IPS-NIHi7 (cell line): Measurements from ENCODE around the gene KCNAB1.
"Not testable (repeated sequence)": the region's sequence is repeated elsewhere in the genome, so short reads cannot be mapped to it uniquely, and the experiment has no call there.

Experiments
- DNase-seq: peaks from one replicate; pipeline ENCODE4 v3.0.0; 2012; ENCODE audit warnings: mixed read lengths; ENCODE audit errors: extremely low spot score

Gene KCNAB1

DNA sequence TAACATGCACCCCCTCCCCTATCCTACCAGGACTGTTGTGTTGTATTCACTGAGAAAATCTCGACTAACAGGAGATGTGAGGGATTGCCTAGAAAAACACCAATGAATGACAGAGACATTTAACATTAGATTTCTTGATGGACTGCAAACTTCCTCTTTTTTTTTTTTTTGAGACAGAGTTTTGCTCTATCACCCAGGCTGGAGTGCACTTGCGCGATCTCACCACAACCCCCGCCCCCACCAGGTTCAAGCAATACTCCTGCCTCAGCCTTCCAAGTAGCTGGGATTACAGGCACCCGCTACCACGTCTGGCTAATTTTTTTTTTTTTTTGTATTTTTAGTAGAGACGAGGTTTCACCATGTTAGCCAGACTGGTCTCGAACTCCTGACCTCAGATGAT lies 17.0 kb downstream of the KCNAB1 start:
- DNase-seq, result not testable (repeated sequence)

DNA sequence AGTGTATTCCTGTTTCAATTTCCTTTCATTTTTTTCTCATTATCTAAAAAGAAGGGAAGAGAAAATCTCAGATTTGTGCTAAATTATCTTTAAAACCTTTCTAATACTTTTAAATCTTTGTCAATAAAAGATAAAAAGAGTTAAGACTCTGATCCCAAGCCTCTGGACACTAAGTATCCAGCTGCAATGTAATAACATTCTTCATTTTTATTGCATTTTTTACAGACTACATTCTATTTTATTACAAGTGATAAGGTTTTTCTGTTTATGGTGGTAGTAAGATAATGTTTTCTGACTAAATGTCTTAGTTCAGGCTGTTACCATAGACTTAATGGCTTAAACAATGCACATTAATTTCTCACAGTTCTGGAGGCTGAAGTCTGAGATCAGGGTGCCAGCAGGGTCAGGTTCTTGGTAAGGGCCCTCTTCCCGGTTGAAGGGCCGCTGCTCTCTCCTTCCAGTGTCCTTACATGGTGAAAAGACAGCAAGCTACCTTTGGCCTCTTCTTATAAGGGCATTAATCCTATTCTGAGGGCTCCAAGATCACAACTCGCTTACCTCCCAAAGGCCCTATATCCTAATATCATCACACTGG lies 19.7 kb downstream of the KCNAB1 start:
- DNase-seq, result no peak

DNA sequence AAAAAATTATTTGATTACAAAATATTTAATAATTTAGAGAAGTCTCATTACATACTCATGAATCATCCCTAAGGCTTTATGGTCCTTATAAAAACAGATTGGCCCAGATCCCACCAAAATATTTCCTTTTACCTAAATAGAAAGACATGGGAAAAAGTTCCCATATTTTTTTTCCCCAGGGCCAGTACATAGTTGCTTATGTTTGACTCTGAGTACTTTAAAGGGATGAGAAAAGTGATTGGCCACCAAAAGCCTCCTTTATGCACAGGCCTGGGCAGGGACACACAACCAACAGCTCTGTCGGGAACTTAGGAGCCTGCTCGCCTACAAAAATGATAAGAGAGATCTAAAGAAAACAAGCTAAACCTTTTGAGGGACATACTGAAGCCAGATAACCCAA lies 22.3 kb downstream of the KCNAB1 start:
- DNase-seq, result no peak

DNA sequence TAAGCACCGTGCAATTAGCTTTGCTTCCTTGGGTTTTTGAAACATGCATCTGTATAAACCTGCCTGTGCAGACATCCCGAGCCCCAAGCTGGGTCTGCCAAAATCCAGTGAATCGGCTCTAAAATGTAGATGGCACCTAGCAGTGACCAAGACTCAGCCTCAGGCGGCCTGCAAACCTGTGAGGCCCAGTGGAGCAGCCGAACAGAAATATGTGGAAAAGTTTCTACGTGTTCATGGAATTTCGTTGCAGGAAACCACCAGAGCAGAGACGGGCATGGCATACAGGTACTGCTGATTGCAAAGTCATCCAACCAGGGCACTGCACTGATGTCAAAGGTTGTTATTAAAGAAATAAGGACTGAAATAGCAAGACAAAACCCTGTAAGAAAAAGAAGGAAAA lies 22.8 kb downstream of the KCNAB1 start:
- no peak for DNase-seq

DNA sequence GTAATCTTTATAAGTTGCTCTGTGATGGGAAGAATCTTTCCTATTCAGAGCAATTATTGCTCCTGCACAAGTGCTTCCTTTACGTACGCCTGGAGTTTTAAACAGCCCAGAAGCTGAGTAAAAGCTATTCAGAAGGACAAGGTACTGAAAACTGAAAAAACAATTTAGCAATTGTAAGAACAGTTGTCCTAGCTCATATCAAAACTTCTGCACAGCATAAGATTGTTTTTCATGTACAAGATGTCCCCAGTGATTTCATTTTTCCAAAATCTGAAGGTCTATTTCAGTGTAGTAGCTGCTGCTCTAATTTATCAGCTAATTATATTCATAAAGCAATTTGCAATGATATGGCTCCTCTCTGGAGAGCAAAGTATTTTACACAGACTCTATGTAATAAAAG lies 23.7 kb downstream of the KCNAB1 start:
- DNase-seq, result no peak

DNA sequence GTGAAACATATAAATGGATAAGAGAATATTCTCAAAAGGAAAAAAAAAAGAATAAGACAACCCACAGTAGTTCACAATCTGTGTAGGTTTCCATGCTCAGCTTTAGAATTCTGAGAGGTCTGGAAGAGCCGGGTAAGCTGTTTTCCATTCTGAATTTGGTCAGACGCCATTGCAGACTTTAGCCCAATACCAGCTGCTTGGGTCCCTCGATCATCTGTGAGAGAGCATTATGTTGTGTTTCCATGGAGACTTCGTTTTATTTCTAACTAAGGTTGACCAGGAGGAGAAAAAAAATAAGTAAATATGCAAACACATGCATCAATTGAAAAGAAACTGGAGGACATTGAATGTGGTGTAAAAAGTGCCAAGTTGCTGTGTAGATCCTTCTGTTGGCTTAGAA lies 25.5 kb downstream of the KCNAB1 start:
- DNase-seq, result no peak

DNA sequence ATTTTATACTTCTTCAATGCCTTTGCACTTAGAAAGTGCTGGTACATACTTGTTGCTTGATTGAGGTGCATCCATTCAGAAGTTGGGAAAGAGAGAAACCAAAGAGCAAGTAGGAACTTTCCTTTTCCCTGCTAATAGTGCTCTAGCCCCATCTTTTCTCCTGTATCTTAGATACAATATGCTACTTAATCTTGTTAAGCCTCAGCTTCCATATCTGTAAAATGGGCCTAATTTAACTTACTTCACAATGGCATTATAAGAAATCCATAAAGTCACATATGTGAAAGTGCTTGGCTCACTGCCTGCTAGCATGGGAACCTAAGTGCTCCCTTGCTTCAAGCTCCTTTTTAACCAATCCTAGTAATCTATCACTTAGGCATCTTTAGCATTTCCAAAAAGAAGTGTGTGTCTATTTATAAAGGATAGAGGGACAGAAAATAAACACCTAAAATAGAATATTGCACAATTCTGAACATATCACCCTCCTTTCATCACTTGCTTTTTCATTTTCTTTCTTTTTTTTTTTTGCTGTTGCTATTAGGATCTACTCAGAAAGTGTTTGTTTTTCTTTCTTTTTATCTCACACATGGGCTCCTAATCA lies 28.1 kb downstream of the KCNAB1 start:
- DNase-seq, result no peak

DNA sequence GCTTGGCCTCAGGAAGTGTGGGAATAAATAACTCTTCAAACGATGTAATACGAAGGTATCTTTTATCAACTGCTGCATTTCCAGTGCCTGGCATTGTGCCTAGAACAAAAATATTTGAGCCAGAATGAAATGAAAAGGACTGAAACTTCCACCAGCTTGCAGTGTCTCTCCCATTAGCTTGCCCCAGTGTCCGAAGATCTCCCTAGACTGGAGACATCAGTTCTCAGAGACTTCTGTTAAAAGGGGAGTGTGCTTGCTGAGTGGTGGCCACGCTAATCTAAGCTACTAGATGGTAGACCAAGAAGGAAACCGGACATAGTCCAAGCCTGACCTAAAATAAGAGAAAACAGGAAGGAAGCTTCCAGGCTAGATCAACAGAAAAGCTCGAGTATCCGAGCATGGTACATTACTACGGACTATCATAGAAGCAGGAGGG lies 28.6 kb downstream of the KCNAB1 start:
- no peak for DNase-seq

DNA sequence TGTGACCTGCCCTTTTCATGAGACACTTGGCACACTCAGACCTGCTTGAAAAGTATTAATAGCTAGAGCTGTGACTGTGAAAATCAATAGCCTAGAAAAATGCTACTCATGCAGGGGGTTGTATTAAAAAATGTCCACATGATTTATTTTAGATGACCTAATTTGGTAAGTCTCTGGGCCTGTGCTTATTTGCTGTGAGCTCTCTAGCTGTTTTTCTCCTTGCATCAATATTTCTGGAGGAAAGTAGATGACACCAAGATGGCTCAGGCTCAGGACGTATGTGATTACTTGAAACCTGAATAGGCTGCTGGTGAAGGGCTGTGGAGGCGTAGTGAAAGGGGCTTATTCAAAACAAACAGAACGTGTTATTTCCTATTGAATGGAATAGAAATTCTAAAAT lies 29.5 kb downstream of the KCNAB1 start:
- no peak for DNase-seq

DNA sequence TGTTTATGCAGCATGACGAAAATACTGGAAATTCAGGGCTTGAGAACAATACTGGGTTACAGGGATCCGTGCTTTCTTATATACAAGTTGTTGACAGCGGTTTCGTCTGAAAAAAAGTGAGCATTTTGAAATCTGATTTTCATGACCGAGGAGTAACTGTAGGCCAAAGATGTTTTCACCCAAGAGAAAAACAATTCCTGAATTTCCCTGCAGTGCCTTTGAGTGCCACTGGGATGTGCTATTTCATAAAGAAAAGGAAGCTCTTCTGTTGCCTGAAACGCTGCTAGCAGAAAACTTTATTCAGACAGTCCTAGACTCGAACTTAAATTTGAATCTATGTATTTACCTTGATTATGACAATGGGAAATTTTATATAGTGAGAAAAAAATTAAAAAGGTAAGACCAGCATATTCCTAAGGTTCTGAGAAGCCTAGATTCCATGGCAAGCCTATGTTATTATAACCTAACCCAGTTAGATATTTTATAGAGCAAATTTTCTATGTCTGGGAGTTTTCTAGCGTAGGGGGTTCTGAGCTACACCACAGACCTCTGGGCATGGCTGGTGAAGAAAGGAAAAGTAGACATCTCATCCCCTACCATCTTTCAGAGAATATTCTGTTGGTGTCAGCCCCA lies 30.2 kb downstream of the KCNAB1 start:
- peak; percentile 55 for DNase-seq

DNA sequence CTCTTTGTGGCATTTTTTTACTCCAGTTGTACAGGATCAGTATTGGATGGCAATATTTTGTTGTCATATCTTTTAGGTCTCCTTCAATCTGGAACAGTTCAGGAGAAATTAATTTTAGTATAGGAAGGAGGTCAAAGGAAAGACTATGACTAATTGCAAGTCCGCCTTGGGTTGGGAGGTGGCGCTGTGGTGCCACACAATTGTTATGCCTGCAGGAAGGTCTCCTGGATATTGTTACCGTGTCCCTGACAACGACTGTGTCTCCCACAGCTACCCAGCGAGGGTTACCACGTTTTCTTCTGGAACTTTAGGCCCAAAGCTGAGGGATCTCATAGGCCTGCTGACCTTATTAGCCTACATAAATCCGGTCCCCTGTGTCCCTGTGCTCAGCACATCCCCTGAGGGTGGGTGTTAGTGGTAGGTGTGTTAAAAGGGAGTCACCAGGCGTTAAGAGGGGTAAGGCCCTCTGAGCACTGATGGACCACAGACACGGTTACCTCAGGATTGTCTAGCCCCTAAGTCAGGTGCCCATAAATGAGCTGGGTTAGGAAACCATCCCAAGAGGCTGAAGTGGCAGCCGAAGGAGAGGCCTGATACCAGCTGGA lies 31.5 kb downstream of the KCNAB1 start:
- peak; percentile 80 for DNase-seq

DNA sequence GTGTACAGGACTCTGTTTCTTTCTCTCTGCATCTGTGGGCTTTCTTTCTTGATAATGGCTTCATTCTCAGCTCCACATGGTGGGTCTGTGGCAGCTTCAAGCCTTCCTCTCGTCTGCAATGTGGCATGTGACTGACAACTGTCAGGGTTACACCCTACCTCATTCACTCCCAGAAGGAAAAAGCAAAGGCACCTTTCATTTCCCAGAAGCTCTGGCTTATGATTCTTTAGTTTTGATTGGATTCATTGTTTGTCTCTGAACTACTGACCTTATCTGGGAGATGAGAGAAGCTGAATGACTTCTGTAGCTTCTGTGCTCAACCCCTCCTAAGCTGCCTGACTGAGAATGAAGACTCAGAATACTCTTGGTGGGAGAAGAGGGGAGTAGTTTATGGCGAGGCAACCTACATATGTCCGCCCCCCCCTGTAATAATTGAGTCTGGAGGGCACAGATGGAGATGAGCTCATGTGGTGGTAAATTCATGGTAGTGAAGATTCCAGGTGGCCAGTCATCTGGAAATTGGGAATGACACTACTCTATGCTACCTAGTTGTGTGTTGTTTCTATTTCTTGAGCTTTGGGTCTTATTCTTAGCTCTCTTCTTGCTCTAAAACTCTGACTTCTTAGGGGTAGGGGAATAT lies 38.4 kb downstream of the KCNAB1 start:
- no peak for DNase-seq

DNA sequence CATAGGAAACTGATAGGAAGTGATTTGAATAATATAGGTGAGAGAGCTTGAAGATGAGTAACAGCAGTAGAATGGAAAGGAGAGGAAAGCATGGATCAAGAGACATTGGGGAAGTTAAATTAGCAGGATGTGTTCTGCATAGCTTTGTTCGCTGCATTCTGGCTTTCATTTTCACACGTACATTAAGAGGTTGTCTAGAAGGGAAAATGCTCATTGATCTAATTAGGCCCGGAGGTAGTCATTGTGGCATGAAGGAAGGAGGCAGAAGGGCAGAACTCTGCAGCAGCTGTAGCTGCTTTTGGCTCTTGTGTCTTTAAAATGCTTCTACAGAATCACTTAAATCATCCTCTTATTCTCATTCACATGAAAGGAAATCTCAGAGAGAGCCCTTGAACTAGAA lies 40.3 kb downstream of the KCNAB1 start:
- DNase-seq, result no peak

DNA sequence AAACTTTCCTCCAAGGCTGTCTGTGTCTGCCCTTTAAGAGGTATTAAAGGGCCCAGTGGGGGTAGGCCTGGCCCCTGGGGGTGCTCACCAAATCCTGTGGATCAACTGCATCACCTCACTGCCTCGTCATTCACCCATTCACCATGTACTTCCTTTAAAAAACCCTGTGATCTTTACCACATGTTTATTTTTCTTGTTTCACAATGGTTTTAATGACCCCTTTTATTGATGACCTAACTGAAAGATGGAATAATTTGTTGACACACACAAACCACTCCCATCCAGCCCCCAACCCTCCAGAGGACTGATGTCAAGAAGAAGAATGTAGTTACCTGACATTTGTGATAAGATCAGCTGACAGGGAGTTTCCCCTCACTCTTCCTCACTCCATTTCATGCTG lies 40.8 kb downstream of the KCNAB1 start:
- DNase-seq, result no peak

DNA sequence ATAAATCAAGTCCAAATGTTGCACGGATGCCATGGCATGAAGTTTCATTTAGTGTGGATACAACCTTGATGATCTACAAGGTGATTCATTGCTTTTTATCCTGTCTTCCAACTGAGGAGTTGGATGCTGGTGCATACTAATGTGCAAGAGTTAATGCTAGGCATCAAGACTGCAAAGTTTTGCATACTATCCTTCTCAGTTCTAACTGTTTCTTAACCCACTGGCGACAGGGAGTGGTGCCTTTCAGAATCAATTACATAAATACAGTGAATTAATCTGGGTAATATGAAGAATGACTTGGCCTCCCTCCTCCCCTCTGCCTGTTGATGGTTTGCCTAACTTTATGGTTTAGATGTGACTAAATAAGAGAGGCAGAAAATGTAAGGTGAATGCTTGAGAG lies 43.5 kb downstream of the KCNAB1 start:
- DNase-seq, result no peak

DNA sequence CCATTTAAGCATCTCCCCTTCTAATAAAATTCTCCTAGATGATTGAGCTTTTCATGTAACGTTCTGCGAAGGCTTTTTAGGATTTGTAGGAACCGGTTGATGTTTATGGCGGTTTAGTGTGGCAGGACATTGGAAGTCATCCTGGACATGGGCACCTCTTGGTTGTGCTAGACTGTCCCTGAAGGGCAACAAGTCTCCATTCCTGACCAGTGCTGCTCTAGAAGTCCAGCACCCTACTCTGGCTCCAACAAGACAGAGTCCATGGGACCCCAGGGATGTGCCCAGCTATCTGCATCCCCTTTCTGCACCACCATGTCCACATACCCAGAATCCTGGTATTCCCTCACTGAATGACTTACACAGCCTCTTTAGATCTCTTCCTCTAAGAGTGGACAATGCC lies 46.4 kb downstream of the KCNAB1 start:
- no peak for DNase-seq

DNA sequence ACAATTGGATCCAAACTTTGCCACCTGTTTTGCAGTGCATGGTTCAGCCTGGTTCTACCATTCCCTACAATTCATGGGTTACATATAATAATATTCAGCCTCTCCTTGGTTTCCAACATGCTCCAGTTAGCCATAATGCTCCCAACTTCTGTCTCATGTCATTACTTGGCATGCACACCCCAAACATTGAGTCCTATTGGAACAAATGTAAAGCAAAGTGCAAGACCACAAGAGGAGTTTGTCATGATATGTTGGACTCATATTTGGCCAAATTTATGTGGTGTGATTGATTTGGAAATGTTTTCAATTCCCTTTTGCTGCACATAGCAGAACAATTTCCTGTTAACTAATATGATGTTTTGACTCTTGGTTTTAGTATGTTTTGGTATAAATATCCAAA lies 50.2 kb downstream of the KCNAB1 start:
- no peak for DNase-seq

DNA sequence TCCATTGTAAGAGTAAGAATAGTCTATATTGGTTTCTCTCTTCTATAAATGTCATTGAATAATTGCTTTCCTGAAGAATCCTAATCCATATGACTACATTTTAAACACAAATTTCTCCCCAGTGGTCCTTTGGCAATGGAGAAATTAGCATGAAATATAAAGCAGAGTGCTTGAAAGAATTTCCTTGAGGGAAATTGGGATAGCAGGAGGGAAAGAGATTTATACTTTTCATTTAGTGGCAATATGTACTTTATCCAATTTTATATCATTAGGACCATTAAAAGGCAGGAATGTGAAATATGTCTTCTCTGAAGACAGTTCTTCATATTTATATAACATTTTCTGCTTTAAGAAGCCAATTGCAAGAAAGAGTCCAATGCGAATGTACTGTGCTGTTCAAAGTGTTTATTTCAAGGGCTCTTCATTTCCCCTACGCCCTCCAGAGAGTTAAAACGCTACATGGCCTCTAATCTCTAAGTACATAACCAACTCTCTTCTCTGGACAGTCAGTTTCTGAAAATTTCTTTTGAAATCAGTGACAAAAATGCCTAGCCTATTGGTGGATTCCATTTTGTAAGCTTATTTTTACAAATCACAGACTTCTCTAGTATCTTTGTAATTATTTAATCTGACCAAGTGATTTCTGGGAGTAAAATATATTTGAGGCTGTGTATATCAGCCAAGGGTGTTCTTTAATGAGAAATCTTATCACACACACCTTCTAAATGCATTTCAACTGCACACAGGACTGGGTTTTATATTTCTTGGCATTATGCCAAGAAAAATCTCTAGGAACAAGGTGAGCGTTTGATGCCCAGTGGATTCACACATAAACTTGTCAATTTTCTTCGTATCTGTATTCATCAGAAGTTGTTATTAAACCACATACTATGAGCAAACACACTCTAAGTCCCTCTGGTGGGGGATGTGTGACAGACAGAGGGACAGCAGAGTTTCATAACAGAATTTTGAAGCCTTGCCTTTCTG lies 51.2 kb downstream of the KCNAB1 start:
- no peak for DNase-seq

DNA sequence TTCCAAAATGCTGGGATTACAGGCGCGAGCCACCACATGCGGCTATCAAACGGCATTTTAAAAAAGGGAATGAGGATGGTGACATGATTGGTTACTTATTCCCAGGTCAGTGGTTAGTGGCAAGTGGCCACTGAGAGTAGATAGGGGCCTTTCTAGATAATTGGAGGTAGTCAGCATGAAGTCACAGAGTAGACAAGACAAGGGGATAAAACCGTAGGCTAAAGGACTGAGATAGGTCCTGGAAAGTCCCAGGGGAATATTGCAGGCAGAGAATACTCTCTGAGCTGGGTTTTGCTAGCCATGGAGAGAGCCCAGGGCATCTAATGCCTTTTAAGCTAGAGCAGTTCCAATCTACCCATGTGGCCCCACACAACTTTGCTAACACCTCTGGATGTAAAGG lies 52.2 kb downstream of the KCNAB1 start:
- DNase-seq, result no peak

DNA sequence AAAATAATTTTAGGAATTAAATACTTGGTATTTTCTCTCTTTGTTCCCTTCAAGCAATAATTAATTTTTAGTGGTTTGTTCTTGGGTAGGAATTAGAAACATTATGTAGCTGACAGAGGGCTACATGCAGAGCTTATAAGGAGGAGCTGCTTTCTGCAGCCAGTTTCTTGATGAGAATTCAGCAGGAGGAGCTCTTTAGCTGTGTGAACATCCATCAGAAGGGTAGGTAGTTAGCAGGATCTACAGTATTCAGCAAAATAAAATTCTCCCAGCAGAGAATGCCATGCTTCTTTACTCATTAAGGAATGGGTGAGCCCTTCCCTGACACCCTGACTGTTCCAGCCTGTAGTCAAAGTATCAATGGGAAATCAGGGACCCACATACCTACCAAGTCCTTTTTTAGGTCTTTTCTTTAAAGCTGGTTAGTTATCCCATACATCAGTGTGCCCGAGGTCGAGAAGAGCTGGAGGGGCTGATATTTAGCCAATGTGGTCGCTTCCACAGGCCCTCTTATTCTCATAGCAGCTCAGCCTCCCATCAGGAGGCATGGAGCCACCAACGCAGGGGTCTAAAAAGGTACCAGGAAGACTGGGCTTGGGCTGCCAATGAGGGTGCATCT lies 54.0 kb downstream of the KCNAB1 start:
- DNase-seq, result peak; percentile 35

DNA sequence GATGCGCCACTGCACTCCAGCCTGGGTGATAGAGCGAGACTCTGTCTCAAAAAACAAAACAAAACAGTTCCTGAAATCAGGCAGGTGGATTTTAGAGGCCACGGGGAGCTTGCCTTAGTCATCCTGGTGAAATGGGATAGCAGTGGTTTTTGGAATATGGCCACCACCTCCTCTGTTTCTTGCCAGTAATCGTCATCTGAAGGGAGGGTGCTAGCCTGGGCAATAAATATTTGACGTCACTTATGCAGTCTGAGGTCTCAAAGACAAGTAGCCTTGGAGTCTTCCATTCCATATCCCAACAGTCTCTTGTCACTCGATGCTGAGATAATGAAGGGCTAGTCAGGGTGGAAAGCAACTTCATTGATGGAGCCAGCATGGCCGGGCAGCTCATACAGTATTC lies 55.2 kb downstream of the KCNAB1 start:
- no peak for DNase-seq
